NCI-H345 treated with DMSO at 0.1 percent for 48 hours (cell line): ENCODE data around the gene GRAMD2A.

Experiments used
- DNase-seq: peaks from one replicate; lab custom pipeline; 2025; ENCODE audit not compliant: unreplicated experiment; lab: John Stamatoyannopoulos, UW

GRAMD2A gene

DNA sequence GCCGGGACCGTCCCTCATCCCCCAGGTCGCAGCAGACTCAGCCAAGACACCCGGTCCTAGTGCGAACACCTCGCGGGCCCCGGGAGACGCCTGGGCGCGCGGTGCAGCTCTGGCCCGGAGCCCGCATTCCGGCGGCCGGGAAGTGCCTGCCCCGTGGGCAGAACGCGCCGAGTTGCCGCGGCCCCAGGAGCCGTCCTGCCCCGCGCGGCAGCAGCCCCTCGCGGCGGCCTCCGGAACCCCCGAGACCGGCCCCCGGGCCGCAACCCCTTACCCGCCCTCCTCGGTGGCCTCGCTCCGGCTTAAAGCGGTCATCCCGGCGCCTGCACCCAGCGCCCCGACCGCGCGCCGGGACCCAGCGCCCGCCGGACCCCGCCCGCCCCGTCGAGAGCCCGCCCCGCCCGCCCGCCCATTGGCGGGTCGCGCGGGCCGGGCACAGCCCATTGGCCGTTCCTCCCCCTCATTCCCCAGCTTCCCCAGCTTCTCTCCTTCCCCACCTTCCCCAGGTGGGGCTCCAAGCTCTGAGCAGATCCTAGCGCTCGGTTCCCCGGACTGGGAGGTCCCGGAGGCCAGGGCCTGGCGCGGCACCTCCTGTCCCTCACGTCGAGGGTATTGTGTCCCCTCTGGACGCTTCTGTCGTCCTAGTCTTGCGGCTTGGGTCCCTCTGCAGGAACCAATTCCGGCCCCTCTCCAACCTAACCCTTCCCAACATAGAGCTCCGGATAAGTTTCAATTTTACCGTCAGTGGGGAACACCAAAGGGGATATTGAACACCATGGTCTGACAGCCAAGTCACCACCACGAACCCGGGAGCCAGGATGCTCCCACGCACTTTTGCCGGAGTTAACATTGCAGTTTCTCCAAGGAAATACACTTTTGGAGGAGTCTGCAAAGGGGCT is at the start of gene GRAMD2A:
GRAMD2A (minus strand) TSS at position 328 of the 896 bp plus-strand sequence.
- no peak for DNase-seq

DNA sequence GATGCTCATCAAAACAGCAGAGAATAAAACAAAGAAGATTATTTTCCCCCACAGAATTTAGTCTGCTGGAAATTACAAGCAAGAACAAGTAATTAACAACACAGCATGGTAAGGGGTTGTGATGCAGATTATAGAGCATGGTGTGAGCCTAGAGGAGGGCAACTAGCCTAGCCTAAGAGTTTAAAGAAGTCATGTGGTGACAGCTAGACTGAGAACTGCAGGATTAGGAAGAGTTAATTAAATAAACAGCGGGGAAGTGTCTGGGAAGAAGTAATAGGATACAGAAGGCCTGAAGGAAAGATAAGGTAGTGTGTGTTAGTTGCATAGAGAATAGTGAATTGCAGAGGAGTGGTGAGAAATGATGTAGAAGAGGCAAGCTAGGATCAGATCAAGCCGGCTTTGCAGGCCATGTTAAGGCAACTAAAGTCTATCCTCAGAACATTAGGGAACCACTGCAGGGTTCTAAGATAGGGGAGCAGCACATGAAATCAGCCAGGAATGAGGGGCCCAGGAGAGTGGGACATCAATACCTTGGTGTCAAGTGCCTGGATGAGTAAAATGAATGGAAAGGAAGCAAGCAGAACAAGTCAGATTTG is 45.3 kb upstream of the GRAMD2A start:
- no peak for DNase-seq

DNA sequence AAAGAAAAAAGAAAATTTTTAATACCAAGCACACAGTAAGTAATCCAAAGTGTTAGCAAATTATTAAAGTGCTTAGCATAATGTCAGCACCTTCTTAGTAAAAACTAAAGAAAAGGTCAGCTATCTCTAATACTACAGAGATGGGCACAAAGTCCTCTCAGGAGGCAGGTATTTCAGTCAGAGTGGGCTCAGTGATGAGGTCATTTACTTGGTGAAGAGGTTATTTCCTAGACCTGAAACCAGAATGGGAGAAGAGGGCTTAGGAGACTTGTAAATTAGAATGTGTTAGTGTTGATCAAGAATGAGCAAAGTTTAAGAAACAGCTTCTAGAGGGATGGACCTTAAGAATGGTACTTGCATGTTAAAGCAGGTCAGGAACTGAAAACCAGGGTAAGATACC is 42.1 kb upstream of the GRAMD2A start:
- no peak for DNase-seq

DNA sequence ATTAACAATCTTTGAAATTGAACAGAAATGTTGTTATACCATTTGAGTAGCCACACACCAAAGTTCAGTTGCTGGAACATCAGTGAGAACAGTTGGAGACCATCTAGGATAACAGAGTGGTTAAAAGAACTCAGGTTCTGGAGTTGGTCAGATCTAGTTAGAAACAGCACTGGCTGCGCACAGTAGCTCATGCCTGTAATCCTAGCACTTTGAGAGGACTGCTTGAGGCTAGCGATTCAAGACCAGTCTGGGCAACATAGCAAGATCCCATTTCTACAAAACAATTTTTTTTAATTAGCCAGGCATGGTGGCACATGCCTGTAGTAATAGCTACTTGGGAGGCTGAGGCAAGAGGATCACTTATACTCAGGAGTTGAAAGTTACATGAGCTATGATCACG is 41.0 kb upstream of the GRAMD2A start:
- no peak for DNase-seq

DNA sequence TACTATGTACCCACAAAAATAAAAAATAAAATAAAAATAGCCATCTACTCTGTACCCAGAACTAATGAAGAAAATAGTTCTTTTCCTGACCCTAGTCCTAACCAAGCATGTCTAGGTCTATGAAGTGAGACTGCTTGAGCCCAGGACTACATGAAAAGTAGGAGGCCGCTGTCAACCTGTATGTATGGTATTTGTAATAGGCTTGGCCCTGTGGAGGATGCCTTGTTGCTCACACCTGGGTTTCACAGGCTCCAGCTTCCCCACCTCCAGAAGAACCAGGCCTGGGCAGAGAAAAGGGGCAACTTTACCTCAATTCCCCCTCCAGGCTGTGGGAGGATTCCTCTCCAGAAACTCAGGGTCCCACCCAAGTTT is 40.3 kb upstream of the GRAMD2A start:
- DNase-seq = no peak

- DNase-seq = no peak
Observed at GRCh38 chr15:72237029-72237852, 39.7 kb upstream of the GRAMD2A start.

DNA sequence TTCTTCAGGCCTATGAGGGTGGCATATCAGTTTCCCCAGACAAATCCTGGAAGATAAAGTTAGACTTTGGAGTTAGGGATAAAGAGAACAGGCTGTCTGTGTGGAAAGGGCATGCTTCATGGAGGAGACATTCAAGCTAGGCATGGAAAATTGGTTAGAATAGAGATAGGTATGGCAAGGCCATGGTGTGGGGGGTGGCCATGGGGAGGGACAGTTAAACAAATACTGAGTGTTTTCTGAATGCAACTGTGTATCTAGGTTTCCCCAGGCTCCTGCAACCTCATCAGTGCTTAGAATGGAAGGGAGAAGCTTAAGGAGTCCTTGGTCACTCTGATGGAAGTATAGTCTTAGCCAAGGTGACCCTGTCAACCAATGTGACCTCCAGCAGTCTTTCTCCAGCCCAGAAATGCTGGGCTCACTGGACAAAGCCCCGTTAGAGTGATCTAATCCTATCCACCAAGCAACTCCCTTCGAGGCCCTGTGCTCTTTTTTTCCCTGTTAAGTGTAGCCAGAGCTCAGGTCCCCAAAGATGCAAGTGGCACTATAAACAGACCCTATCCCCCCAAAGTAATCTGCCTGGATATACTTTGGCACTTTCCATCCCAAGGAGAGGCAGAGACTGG is 38.9 kb upstream of the GRAMD2A start:
- DNase-seq = no peak

GRCh38 chr15:72235298-72235697 is 37.7 kb upstream of the GRAMD2A start:
- DNase-seq = no peak

DNA sequence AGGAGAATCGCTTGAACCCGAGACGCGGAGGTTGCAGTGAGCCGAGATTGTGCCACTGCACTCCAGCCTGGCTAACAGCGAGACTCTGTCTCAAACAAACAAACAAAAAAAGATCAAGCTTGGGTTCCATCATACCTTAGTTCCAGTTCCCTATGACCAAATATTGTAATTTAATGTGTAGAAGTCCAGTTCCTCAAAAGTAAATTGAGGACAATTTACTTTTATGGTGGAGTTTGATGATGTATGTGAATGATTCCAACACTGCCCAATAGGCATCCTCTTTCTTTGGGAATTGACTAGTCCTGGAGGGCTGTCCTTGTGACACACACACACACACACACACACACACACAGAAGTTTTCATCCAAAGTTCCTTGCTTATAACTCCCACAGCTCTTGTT is 36.2 kb upstream of the GRAMD2A start:
- DNase-seq = no peak

DNA sequence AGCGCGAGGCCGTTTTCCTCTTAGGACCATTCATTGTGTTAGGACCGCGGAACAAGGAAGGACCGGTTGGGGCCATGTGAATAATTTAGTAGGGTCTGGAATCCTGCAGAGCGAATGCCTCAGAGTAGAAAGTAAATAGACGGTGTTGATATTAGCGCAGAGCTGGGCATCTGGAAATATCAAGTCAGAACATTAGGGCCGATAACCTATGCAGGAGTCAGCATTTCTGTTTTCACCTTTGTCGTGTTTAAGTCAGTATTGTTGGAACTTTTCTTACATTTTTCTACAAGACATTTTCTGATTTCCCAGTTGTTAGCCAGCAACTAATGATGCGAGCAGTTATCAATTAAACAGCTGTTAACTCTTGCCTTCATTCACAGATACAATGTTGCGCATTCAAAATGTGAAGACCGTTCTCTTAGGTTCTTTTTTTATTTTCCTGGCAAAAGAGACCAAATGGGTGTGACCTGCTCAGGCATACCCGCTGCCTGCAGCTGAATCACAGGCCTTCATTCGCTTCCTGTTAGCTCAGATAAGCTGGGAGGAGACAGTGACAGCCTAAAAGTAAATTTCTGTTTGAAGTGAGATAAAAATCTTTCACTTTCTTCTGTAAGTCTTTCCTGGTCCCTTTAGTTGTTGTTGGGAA is 34.4 kb upstream of the GRAMD2A start:
- DNase-seq = peak; percentile 48

DNA sequence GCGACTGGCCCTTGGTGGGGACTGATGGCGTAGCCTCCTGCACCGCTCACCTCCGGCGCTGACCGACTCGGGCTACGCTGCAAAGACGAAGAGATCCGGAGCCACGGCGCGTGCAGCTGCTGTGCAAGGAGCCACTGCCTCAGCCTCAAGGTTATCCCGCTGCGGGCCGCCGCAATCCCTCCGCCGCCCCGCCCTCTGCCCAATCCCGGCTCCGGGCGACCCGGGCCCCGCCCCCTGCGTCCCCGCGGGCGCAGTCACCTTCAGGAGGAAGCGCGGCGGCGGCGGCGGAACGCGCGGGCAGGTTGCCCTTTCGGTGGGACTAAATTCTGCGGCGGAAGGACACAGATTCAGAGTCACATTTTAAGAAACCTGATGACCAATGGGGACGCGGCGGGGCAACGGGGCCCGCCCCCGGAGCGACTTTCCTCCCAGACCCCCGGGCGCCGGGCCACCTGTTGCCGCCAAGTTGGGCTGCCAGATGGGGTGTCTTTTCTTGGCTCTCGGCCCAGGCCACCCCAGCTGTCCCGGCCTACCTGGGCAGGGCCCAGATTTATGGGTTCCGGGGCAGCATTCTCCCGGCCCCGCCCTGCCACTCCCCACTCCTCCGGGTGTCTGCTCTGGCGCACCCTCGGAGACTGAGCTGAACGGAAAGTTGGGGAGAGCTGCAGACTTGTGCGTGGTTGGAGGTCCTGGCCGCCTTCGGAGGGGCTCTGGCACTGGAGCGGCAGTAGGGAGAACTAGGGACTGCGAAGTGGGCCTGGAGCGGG is 33.7 kb upstream of the GRAMD2A start, which contains the start of gene PKM:
PKM (minus strand) TSS at position 125 of the 767 bp plus-strand sequence. CDS start 12,093 bp downstream, outside the sequence.
- DNase-seq = peak; percentile 85

- peak; percentile 21 for DNase-seq
Observed at GRCh38 chr15:72230197-72231065, 32.8 kb upstream of the GRAMD2A start.

DNA sequence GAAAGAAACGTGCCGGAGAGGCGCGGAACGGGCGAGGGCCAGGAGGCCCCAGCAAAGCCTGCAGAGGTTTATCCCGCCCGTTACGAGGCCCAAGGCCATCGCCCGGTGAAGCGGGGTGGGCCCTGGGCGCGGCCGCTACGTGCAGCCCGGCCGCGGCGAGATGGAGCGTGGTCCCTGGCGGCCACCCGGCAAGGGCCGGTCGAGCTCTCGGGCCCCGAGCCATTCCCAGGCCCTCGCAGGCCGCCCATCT is 32.3 kb upstream of the GRAMD2A start:
- DNase-seq = no peak

- no peak for DNase-seq
Observed at GRCh38 chr15:72229076-72229946, 31.7 kb upstream of the GRAMD2A start.

GRCh38 chr15:72227720-72228119 is 30.1 kb upstream of the GRAMD2A start:
- DNase-seq = no peak

- DNase-seq = no peak
Observed at GRCh38 chr15:72227192-72227586, 29.6 kb upstream of the GRAMD2A start.

DNA sequence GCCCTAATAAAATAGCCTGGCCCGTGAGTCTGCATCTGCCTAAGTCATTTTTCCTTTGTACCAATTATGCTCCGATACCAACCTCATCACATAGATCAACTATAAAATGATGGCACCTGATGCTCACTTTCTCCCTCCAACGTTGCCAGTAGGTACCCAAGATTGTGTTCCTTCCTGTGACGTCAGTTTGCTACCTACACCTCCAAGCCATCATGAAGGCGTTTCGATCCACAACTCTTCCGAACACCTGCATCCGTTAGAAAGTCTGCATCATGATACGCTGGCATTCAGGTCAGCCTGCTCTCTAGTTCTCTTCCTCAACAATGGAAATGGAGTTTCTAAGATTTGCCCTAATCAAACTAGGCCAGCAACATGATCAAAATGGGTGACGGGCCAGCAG is 25.7 kb upstream of the GRAMD2A start:
- DNase-seq = no peak

- no peak for DNase-seq
Observed at GRCh38 chr15:72222393-72222792, 24.8 kb upstream of the GRAMD2A start.
